GM10248 (cell line): ENCODE results near the gene TRMT10C.
"Not testable (repeated sequence)": the region's sequence is repeated elsewhere in the genome, so short reads cannot be mapped to it uniquely, and the experiment has no call there.

Source experiments
- CTCF ChIA-PET: fragments of 300-600 bp; sonication (Branson Sonifier 250); formaldehyde crosslinking; extraction: SDS; loops from one replicate; lab custom pipeline; 2021; ENCODE audit warnings: antibody characterized with exemption; lab: Yijun Ruan, JAX
- POLR2A ChIA-PET: fragments of 350-650 bp; sonication (Branson Sonifier 250); formaldehyde crosslinking; extraction: SDS; loops from one replicate; lab custom pipeline; 2020; ENCODE audit warnings: antibody characterized with exemption; lab: Yijun Ruan, JAX
- DNase-seq: peaks from one replicate; pipeline ENCODE4 v3.0.0; 2012; ENCODE audit errors: extremely low spot score
- TF ChIP-seq, protein P1 (sequence below): IDR thresholded peaks from 2 replicates; pipeline ENCODE4 v1.5.1; 2012; ENCODE audit warnings: mild to moderate bottlenecking, low read depth; ENCODE audit errors: extremely low read depth, missing control alignments, control extremely low read depth

Gene TRMT10C

DNA sequence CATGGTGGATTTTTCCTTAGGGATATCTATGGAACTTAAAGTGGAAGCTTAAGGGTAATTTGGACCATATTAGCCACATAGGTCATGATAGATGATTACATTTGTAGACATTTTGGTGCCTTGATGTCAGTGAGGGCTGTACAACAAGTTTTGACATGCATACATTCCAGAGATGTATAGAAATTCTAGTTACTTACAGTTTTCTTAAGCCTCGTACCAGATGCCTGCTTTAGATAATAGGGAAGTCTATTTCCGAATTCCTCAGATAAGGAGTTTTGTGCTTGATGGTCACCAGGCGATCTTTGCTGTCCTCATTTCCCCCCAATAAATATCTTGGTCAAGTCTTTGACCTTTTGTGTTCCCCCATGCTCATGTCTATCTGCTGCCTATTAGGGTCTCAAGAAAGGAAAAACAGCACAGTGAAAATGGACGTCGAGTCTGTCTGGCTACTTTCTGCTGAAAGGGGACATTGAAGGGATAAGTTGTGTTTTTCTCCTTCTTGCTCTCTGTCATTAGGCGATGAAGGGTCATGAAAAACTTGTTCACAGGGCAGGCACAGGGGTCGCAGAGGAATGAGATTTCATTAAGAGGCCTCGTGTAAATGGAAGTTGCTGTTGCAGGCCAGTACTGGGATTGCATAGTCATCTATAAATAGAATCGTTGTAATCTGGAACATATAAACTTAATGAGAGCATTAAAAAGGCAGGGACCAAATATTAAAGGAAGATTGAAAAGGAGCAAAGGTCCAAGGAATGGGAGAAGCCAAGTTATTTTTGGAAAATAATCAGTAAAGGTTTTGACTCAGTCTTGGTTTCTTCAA lies 28.7 kb upstream of the TRMT10C start:
- TF ChIP-seq, protein P1, sequence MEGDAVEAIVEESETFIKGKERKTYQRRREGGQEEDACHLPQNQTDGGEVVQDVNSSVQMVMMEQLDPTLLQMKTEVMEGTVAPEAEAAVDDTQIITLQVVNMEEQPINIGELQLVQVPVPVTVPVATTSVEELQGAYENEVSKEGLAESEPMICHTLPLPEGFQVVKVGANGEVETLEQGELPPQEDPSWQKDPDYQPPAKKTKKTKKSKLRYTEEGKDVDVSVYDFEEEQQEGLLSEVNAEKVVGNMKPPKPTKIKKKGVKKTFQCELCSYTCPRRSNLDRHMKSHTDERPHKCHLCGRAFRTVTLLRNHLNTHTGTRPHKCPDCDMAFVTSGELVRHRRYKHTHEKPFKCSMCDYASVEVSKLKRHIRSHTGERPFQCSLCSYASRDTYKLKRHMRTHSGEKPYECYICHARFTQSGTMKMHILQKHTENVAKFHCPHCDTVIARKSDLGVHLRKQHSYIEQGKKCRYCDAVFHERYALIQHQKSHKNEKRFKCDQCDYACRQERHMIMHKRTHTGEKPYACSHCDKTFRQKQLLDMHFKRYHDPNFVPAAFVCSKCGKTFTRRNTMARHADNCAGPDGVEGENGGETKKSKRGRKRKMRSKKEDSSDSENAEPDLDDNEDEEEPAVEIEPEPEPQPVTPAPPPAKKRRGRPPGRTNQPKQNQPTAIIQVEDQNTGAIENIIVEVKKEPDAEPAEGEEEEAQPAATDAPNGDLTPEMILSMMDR, result no peak
- no peak for DNase-seq
- CTCF ChIA-PET, result no interaction called here
- POLR2A ChIA-PET, result no interaction called here

DNA sequence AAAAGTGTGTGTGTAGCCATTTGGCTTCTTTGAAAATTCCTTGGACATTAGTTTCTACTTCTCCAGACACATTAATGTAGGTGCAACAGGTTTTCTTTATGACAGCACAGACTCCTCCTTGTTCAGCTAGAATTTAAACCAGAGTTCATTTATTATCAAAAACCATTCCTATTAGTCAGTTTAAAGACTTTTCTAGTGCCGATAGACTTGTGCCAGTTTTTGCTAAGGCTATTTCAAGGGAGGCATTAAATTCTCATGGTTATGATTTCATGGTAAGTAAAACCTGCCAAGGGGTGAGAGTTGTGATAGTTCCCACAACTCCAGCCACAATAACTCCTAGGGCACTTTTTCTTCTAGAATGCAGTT lies 28.1 kb upstream of the TRMT10C start:
- no peak for DNase-seq
- TF ChIP-seq, protein P1, result no peak
- CTCF ChIA-PET, result interaction anchor here (1.3 to 1.9 kb wide), 2 partner anchors 12 to 15 kb away, joined by 5 read pairs; no protein-coding TSS in a partner anchor
- POLR2A ChIA-PET, result no interaction called here

DNA sequence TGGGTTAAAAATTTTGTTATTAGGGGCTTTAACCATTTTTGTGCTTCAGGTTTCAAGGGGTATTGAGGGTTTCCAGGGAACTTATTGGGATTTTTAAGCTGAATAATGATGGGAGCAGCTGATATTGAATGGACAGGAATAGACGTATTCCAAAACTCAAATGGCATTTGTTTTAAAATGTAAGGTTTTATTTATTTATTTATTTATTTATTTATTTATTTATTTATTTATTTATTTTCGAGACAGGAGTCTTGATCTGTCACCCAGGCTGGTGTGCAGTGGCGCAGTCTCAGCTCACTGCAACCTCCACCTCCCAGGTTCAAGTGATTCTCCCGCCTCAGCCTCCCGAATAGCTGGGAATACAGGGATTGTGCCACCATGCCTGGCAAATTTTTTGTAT lies 26.4 kb upstream of the TRMT10C start:
- CTCF ChIA-PET, result interaction anchor here (1.4 to 1.9 kb wide), 3 partner anchors 10 to 19 kb away, joined by 4 to 5 read pairs (median 5); no protein-coding TSS in a partner anchor
- POLR2A ChIA-PET, result no interaction called here
- no peak for DNase-seq
- TF ChIP-seq, protein P1, result no peak

DNA sequence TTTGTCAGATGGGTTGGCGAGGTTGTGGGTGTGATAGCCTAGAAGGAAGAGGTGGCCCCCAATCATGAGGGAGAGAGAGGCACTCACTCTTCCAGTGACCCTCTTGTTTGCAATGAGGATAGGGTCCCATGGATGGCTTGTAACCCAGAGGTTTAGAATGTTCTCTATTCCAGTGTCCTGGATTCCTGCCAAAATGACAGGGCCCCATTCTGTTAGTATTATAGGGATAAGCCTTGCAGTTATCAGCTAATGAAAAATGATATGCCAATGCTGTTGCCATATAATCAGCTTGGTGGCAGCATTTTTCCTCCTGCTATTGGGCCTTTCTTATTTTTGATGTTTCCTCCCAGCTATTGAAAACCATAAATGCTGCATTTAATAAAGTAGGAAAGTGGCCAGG lies 25.4 kb upstream of the TRMT10C start:
- no peak for DNase-seq
- TF ChIP-seq, protein P1, result no peak
- ChIA-PET CTCF (interaction anchor here (1.4 to 1.8 kb wide), 2 partner anchors 9 to 18 kb away, joined by 4 to 5 read pairs; no protein-coding TSS in a partner anchor), POLR2A (no interaction called here)

DNA sequence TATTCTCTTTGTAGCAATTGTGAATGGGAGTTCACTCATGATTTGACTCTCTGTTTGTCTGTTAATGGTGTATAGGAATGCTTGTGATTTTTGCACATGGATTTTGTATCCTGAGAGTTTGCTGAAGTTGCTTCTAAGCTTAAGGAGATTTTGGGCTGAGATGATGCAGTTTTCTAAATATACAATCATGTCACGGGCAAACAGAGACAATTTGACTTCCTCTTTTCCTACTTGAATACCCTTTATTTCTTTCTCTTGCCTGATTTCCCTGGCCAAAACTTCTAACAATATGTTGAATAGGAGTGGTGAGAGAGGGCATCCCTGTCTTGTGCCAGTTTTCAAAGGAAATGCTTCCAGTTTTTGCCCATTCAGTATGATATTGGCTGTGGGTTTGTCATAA lies 24.7 kb upstream of the TRMT10C start:
- CTCF ChIA-PET, result interaction anchor here (1.8 kb wide), 1 partner anchor 17 kb away, joined by 4 read pairs; no protein-coding TSS in a partner anchor
- POLR2A ChIA-PET, DNase-seq: not testable (repeated sequence)

DNA sequence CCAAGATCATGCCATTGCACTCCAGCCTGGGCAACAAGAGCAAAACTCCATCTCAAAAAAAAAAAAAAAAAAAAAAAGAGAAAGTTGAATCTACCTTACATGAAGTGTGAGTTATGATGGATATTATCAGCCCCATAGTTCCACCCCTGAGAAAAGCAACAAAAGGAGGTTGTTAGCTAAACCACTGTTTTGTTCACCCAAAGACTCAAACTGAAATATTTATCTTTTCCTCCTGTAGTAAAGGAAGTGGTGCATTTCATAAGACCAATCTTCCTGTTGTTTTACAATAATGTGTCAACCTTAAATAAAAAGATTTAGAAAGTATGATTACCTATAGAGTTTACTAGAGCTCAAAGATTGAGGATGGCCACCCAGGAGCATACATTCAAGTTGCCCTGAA lies 18.7 kb upstream of the TRMT10C start:
- DNase-seq, result no peak
- TF ChIP-seq, protein P1, result no peak
- ChIA-PET POLR2A (no interaction called here), CTCF (interaction anchor here (0.9 kb wide), 1 partner anchor 9 kb away, joined by 3 read pairs; no protein-coding TSS in a partner anchor)

DNA sequence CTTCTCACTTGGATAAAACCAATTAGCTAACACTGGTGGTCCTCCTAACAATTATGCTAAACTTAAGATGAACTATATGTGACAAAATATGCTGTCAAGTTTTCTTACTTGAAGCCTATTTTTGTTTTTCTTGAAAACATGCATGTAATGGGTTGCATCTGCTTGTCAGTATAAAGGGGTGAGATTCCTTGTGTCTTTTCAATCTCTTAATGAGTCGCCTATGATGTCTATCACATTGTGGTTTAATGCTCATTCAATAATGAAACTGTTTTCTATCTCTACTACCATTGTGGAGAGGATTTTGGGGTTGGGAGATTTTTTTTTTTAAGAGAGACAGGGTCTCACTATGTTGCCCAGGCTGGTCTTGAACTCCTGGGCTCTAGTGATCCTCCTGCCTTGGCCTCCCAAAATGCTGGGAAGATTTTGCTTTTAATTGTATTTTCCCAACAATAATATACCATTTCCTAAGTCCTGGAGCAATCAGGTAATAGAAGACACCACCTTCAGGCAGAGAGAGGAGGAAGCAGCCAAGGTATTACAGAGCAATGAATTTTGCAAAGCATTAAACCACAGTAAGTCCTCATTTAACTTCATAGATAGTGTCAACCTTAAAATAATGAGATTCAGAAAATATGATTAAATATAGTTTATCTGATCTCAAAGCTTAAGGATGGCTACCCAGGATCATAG lies 17.4 kb upstream of the TRMT10C start:
- TF ChIP-seq, protein P1, result no peak
- DNase-seq, result no peak
- POLR2A ChIA-PET, result no interaction called here
- CTCF ChIA-PET, result interaction anchor here (1.1 to 1.3 kb wide), 2 partner anchors 9 to 41 kb away, joined by 3 to 5 read pairs; no protein-coding TSS in a partner anchor
